Spleen (tissue), 7 donors: ENCODE results near the gene OR5K4.

Experiments used
- POLR2A ChIP-seq, 3 donors: fragments of 450-650 bp; IDR thresholded peaks; one replicate each; pipeline ENCODE4 v1.5.1; 2017; ENCODE audit warnings: antibody characterized with exemption in 3 of 3, mild to moderate bottlenecking in 1 of 3
- POLR2AphosphoS5 ChIP-seq, 3 donors: sonication (generic); formaldehyde crosslinking; IDR thresholded peaks; one replicate each; pipeline ENCODE4 v1.5.1; 2017; ENCODE audit warnings: antibody characterized with exemption in 3 of 3
- TF ChIP-seq, protein P1 (sequence below), 11 experiments: fragments of 200-600 bp in 7 of 11; fragments of 450-650 bp in 4 of 11; sonication (generic) in 4 of 11; IDR thresholded peaks in 8 of 11; conservative IDR thresholded peaks in 3 of 11; 1 replicate in 7 of 11; 2 replicates in 4 of 11; pipeline versions ENCODE4 v1.4.0 to v1.8.0; 2016 to 2021; ENCODE audit warnings: antibody characterized with exemption in 11 of 11, inconsistent platforms in 4 of 11, mild to moderate bottlenecking in 1 of 11
- donor health status: DM: no; HTN: no; CAD: no; lungs with moderate emphysema.
- donor health status: DM: no; HTN: no; CAD: no.
- donor health status: DM: no; HTN: no; CAD: no.

DNA sequence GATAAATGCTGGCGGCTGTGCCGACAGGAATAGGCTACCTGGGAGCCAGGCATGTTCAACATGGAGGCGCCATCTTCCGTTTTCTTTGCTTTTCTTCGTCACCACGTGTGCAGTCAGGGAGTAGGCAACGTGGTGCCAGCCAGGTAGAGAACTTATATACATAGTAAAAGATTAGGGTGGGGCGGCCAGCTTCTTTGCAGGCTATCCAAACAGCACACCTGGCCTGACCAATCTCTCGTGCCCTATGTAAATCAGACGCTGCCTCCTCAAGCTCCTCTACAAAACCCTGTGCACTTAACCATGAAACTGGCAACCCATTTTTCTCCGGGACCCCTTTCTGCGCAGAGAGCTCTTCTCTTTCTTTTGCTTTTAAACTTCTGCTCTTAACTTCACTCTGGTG is 28.6 kb upstream of the OR5K4 start:
- TF ChIP-seq, protein P1, sequence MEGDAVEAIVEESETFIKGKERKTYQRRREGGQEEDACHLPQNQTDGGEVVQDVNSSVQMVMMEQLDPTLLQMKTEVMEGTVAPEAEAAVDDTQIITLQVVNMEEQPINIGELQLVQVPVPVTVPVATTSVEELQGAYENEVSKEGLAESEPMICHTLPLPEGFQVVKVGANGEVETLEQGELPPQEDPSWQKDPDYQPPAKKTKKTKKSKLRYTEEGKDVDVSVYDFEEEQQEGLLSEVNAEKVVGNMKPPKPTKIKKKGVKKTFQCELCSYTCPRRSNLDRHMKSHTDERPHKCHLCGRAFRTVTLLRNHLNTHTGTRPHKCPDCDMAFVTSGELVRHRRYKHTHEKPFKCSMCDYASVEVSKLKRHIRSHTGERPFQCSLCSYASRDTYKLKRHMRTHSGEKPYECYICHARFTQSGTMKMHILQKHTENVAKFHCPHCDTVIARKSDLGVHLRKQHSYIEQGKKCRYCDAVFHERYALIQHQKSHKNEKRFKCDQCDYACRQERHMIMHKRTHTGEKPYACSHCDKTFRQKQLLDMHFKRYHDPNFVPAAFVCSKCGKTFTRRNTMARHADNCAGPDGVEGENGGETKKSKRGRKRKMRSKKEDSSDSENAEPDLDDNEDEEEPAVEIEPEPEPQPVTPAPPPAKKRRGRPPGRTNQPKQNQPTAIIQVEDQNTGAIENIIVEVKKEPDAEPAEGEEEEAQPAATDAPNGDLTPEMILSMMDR (IDR thresholded peaks at IDR 0.05 in 8 of 11, conservative IDR thresholded peaks at IDR 0.05 in 3 of 11), result no peak
- TF ChIP-seq POLR2A (IDR thresholded peaks at IDR 0.05) (no peak), POLR2AphosphoS5 (IDR thresholded peaks at IDR 0.05) (no peak)
